H9 (cell line): Measurements from ENCODE around the gene FXYD1. TPM values are rescaled to one million over a fixed set of nuclear protein-coding genes. Genes with fewer than 3 reads are reported as not detected.

ENCODE experiments used
- DNase-seq: peaks from one replicate; pipeline ENCODE4 v3.0.0-alpha.2; 2017
- H2AFZ ChIP-seq: one replicate; pipeline ENCODE4 v1.6.1; 2013; ENCODE audit warnings: mild to moderate bottlenecking, low read length, control low read depth, moderate library complexity
- H2AK5ac ChIP-seq: 2 replicates; pipeline ENCODE4 v1.6.1; 2013; ENCODE audit warnings: low read length, control low read depth, mixed read lengths; ENCODE audit not compliant: insufficient read length
- H2BK120ac ChIP-seq: one replicate; pipeline ENCODE4 v1.6.1; 2013; ENCODE audit warnings: low read depth, mild to moderate bottlenecking, low read length, control low read depth, inconsistent platforms; ENCODE audit not compliant: poor library complexity, severe bottlenecking
- H2BK12ac ChIP-seq: 2 replicates; pipeline ENCODE4 v1.6.1; 2013; ENCODE audit warnings: low read length, control low read depth, mixed read lengths, low read depth; ENCODE audit not compliant: insufficient read length
- H2BK15ac ChIP-seq: 2 replicates; pipeline ENCODE4 v1.6.1; 2013; ENCODE audit warnings: low read depth, low read length, control low read depth
- H2BK20ac ChIP-seq: one replicate; pipeline ENCODE4 v1.6.1; 2013; ENCODE audit warnings: low read depth, mild to moderate bottlenecking, low read length, control low read depth, inconsistent platforms; ENCODE audit not compliant: poor library complexity, severe bottlenecking
- H2BK5ac ChIP-seq: 2 replicates; pipeline ENCODE4 v1.6.1; 2013; ENCODE audit warnings: low read length, control low read depth, mixed read lengths; ENCODE audit not compliant: insufficient read length
- H3K14ac ChIP-seq: 2 replicates; pipeline ENCODE4 v1.6.1; 2013; ENCODE audit warnings: low read length, control low read depth; ENCODE audit not compliant: insufficient read depth
- H3K18ac ChIP-seq: 2 replicates; pipeline ENCODE4 v1.6.1; 2013; ENCODE audit warnings: low read depth, mild to moderate bottlenecking, mixed read lengths, low read length, control low read depth; ENCODE audit not compliant: insufficient read length
- H3K23ac ChIP-seq: 2 replicates; pipeline ENCODE4 v1.6.1; 2013; ENCODE audit warnings: low read length, control low read depth, mixed read lengths, low read depth; ENCODE audit not compliant: insufficient read length
- H3K23me2 ChIP-seq: 2 replicates; pipeline ENCODE4 v1.6.1; 2013; ENCODE audit warnings: low read depth, mild to moderate bottlenecking, mixed read lengths, low read length, control low read depth; ENCODE audit not compliant: insufficient read length, poor library complexity, severe bottlenecking
- H3K27ac ChIP-seq: 2 replicates; pipeline ENCODE4 v1.5.1; 2013; ENCODE audit warnings: low read length, control low read depth, mixed read lengths, low read depth; ENCODE audit not compliant: insufficient read length
- H3K27me3 ChIP-seq: 2 replicates; pipeline ENCODE4 v1.6.1; 2013; ENCODE audit warnings: low read length, control low read depth, inconsistent platforms; ENCODE audit not compliant: insufficient read depth
- H3K4ac ChIP-seq: 2 replicates; pipeline ENCODE4 v1.6.1; 2013; ENCODE audit warnings: low read depth, mild to moderate bottlenecking, control low read depth, inconsistent platforms, low read length, moderate library complexity
- H3K4me1 ChIP-seq: 2 replicates; pipeline ENCODE4 v1.6.1; 2013; ENCODE audit warnings: low read length, control low read depth, inconsistent platforms; ENCODE audit not compliant: insufficient read depth
- H3K4me2 ChIP-seq: 2 replicates; pipeline ENCODE4 v1.6.1; 2013; ENCODE audit warnings: low read length, control low read depth, mixed read lengths; ENCODE audit not compliant: insufficient read length, insufficient read depth
- H3K56ac ChIP-seq: 2 replicates; pipeline ENCODE4 v1.6.1; 2013; ENCODE audit warnings: low read depth, mild to moderate bottlenecking, mixed read lengths, low read length, control low read depth; ENCODE audit not compliant: insufficient read length
- H3K79me1 ChIP-seq: 2 replicates; pipeline ENCODE4 v1.6.1; 2013; ENCODE audit warnings: low read depth, mild to moderate bottlenecking, moderate library complexity, low read length, control low read depth, inconsistent platforms; ENCODE audit not compliant: insufficient read depth, poor library complexity, severe bottlenecking
- H3K79me2 ChIP-seq: 2 replicates; pipeline ENCODE4 v1.6.1; 2013; ENCODE audit warnings: low read length, control low read depth, inconsistent platforms; ENCODE audit not compliant: insufficient read depth
- H3K9ac ChIP-seq: 2 replicates; pipeline ENCODE4 v1.6.1; 2013; ENCODE audit warnings: low read length, control low read depth, mixed read lengths; ENCODE audit not compliant: insufficient read length; ENCODE audit errors: extremely low read depth
- H3K9me3 ChIP-seq: one replicate; pipeline ENCODE4 v1.6.1; 2013; ENCODE audit warnings: low read depth, low read length, inconsistent platforms; ENCODE audit not compliant: control insufficient read depth
- H3T11ph ChIP-seq: one replicate; pipeline ENCODE4 v1.6.1; 2013; ENCODE audit warnings: mild to moderate bottlenecking, low read length, control low read depth, inconsistent platforms
- H4K20me1 ChIP-seq: one replicate; pipeline ENCODE4 v1.6.1; 2013; ENCODE audit not compliant: control insufficient read depth, insufficient read length, insufficient read depth
- H4K5ac ChIP-seq: 2 replicates; pipeline ENCODE4 v1.6.1; 2013; ENCODE audit warnings: low read depth, mild to moderate bottlenecking, mixed read lengths, low read length, control low read depth; ENCODE audit not compliant: insufficient read length
- H4K8ac ChIP-seq: replicated peaks from 2 replicates; pipeline ENCODE4 v1.6.1; 2013; ENCODE audit warnings: low read length, control low read depth, mixed read lengths, low read depth; ENCODE audit not compliant: insufficient read length
- H4K91ac ChIP-seq: 2 replicates; pipeline ENCODE4 v1.6.1; 2013; ENCODE audit warnings: low read depth, mild to moderate bottlenecking, moderate library complexity, mixed read lengths, low read length, control low read depth; ENCODE audit not compliant: insufficient read length
- H3K27ac Mint-ChIP-seq, 3 experiments: 2 replicates in 2 of 3; 3 replicates in 1 of 3; pipeline ENCODE4 v1.8.0; 2020 to 2021; ENCODE audit warnings: mixed read lengths in 3 of 3, mild to moderate bottlenecking in 1 of 3, moderate library complexity in 1 of 3
- H3K27me3 Mint-ChIP-seq: 2 replicates; pipeline ENCODE4 v1.8.0; 2021; ENCODE audit warnings: low read depth, mild to moderate bottlenecking, moderate library complexity, mixed read lengths
- H3K36me3 Mint-ChIP-seq, 3 experiments: 2 replicates in 2 of 3; 3 replicates in 1 of 3; pipeline ENCODE4 v1.8.0; 2020 to 2021; ENCODE audit warnings: low read depth in 3 of 3, mixed read lengths in 3 of 3; ENCODE audit not compliant: insufficient read depth in 1 of 3
- H3K4me1 Mint-ChIP-seq, 2 experiments: 2 replicates each; pipeline ENCODE4 v1.8.0; 2020; ENCODE audit warnings: mixed read lengths in 2 of 2
- H3K4me3 Mint-ChIP-seq, 2 experiments: 2 replicates in 1 of 2; 3 replicates in 1 of 2; pipeline ENCODE4 v1.8.0; 2020 to 2021; ENCODE audit warnings: mild to moderate bottlenecking in 2 of 2, mixed read lengths in 2 of 2, moderate library complexity in 1 of 2
- H3K9me3 Mint-ChIP-seq, 2 experiments: 2 replicates in 1 of 2; 3 replicates in 1 of 2; pipeline ENCODE4 v1.8.0; 2020; ENCODE audit warnings: mild to moderate bottlenecking in 2 of 2, mixed read lengths in 2 of 2, moderate library complexity in 1 of 2
- CTCF ChIP-seq: fragments of 200-600 bp; sonication (generic); conservative IDR thresholded peaks from 3 replicates; pipeline ENCODE4 v1.8.0; 2021; ENCODE audit warnings: antibody characterized with exemption, mild to moderate bottlenecking
- WGBS: extraction: QIAGEN DNeasy Blood & Tissue Kit; methylation state at CpG from one replicate; pipeline ENCODE4 v1.1.7; 2013; ENCODE audit warnings: missing lambda C conversion rate, low lambda C conversion rate, mixed read lengths; ENCODE audit not compliant: insufficient read length; ENCODE audit errors: extremely low coverage; 5-methylcytosine and 5-hydroxymethylcytosine counted together
- total RNA-seq: library from RNA; stranded (reverse); gene quantifications from 2 replicates; pipeline ENCODE4 v1.2.1, GENCODE V29; 2021

FXYD1 gene
- total RNA-seq, 1 experiment from 2014 or later = 7.7 TPM

- H3K4me3 Mint-ChIP-seq = no peak overlapping the region
- DNase-seq = no peak
- WGBS = no CpG with 5 or more reads among the region's 22 CpGs
Measured at GRCh38 chr19:35109395-35110112, 29.1 kb upstream of the FXYD1 start.

More at GRCh38 chr19:35109395-35110112, 29.1 kb upstream of the FXYD1 start:
- Histone ChIP-seq H4K91ac (no peak overlapping the region), H3K9ac (no peak overlapping the region), H3K56ac (no peak overlapping the region), H3T11ph (no peak overlapping the region), H3K79me2 (no peaks in the 10 kb centered on the region), H3K9me3 (no peaks in the 10 kb centered on the region), H3K23me2 (no peaks in the 10 kb centered on the region), H2BK20ac (no peak overlapping the region), H2BK5ac (no peak overlapping the region), H3K14ac (no peak overlapping the region), H2BK120ac (no peak overlapping the region), H3K18ac (no peak overlapping the region), H4K20me1 (peaks cover 7% of the 10 kb centered on the region), H2BK15ac (no peak overlapping the region), H4K5ac (no peak overlapping the region), H2AK5ac (no peak overlapping the region), H3K4me2 (no peak overlapping the region), H3K23ac (no peak overlapping the region), H3K27ac (no peak overlapping the region), H2BK12ac (no peak overlapping the region), H3K4me1 (no peaks in the 10 kb centered on the region), H4K8ac (no peak overlapping the region), H3K4ac (no peak overlapping the region), H3K79me1 (no peaks in the 10 kb centered on the region), H2AFZ (no peak overlapping the region), H3K27me3 (no peaks in the 10 kb centered on the region)
- H3K36me3 Mint-ChIP-seq = peaks cover 0 to 2% (median 0%) of the 10 kb centered on the region in 3 experiments; a peak in 3 of 7 replicates
- peaks cover 13 to 23% of the 10 kb centered on the region in 2 experiments for H3K4me1 Mint-ChIP-seq
- H3K9me3 Mint-ChIP-seq = peaks cover 0 to 6% of the 10 kb centered on the region in 2 experiments; a peak in 3 of 5 replicates
- TF ChIP-seq CTCF = no peak
- no peak overlapping the region; a peak in 1 of 7 replicates for H3K27ac Mint-ChIP-seq
- H3K27me3 Mint-ChIP-seq = peaks cover 1% of the 10 kb centered on the region; the same call in 1 of the 2 replicates
